B cell (primary cell): ENCODE data around the gene TAGLN2.

Experiments used
- EZH2 ChIP-seq: IDR thresholded peaks from 2 replicates; pipeline ENCODE4 v1.6.1; 2012; ENCODE audit warnings: borderline replicate concordance, low read depth, mild to moderate bottlenecking, moderate library complexity, low read length; ENCODE audit not compliant: insufficient read depth, poor library complexity, severe bottlenecking
- TF ChIP-seq, protein P1 (sequence below): fragments of 200-600 bp; IDR thresholded peaks from one replicate; pipeline ENCODE4 v1.8.0; 2022; ENCODE audit warnings: antibody characterized with exemption, mild to moderate bottlenecking

GRCh38 chr1:159915571-159916241 is 9.6 kb downstream of the TAGLN2 start:
- TF ChIP-seq, protein P1, sequence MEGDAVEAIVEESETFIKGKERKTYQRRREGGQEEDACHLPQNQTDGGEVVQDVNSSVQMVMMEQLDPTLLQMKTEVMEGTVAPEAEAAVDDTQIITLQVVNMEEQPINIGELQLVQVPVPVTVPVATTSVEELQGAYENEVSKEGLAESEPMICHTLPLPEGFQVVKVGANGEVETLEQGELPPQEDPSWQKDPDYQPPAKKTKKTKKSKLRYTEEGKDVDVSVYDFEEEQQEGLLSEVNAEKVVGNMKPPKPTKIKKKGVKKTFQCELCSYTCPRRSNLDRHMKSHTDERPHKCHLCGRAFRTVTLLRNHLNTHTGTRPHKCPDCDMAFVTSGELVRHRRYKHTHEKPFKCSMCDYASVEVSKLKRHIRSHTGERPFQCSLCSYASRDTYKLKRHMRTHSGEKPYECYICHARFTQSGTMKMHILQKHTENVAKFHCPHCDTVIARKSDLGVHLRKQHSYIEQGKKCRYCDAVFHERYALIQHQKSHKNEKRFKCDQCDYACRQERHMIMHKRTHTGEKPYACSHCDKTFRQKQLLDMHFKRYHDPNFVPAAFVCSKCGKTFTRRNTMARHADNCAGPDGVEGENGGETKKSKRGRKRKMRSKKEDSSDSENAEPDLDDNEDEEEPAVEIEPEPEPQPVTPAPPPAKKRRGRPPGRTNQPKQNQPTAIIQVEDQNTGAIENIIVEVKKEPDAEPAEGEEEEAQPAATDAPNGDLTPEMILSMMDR = no peak
- TF ChIP-seq EZH2 = no peak
